HepG2 (cell line): Measurements from ENCODE around the gene MYORG. TPM values are rescaled to one million over a fixed set of nuclear protein-coding genes. Genes with fewer than 3 reads are reported as not detected.
A peak's percentile ranks its signal among the peaks of the same experiment; 100 is the strongest.

Experiments
- DZIP1 ChIP-seq: sonication (generic); formaldehyde crosslinking; IDR thresholded peaks from 2 replicates; pipeline ENCODE4 v1.5.0; 2020; ENCODE audit warnings: mild to moderate bottlenecking, missing genetic modification reagents
- HNF4A ChIP-seq: sonication (generic); formaldehyde crosslinking; IDR thresholded peaks from 2 replicates; pipeline ENCODE4 v1.4.0; 2020; ENCODE audit warnings: missing genetic modification reagents
- MAFF ChIP-seq: IDR thresholded peaks from 2 replicates; pipeline ENCODE4 v1.6.1; 2011; ENCODE audit warnings: low read depth, low read length, improper control_type of control experiment
- NPAS2 ChIP-seq: sonication (generic); formaldehyde crosslinking; IDR thresholded peaks from 2 replicates; pipeline ENCODE4 v1.8.0; 2022; ENCODE audit warnings: mild to moderate bottlenecking, missing genetic modification reagents, borderline replicate concordance
- SP4 ChIP-seq: sonication (generic); formaldehyde crosslinking; IDR thresholded peaks from 2 replicates; pipeline ENCODE4 v1.8.1; 2023; ENCODE audit warnings: mild to moderate bottlenecking, missing genetic modification reagents
- ZBTB46 ChIP-seq: sonication (generic); formaldehyde crosslinking; IDR thresholded peaks from 2 replicates; pipeline ENCODE4 v1.4.0; 2020; ENCODE audit warnings: mild to moderate bottlenecking, missing genetic modification reagents, borderline replicate concordance
- ZIK1 ChIP-seq: sonication (generic); formaldehyde crosslinking; IDR thresholded peaks from 2 replicates; pipeline ENCODE4 v1.5.0; 2020; ENCODE audit warnings: mild to moderate bottlenecking, low read depth, missing genetic modification reagents, borderline replicate concordance
- ZNF30 ChIP-seq: sonication (generic); formaldehyde crosslinking; IDR thresholded peaks from 2 replicates; pipeline ENCODE4 v1.5.0; 2020; ENCODE audit warnings: mild to moderate bottlenecking, missing genetic modification reagents
- ZNF326 ChIP-seq: sonication (generic); formaldehyde crosslinking; IDR thresholded peaks from 2 replicates; pipeline ENCODE4 v1.4.0; 2020; ENCODE audit warnings: missing genetic modification reagents, borderline replicate concordance
- ZNF333 ChIP-seq: sonication (generic); formaldehyde crosslinking; IDR thresholded peaks from 2 replicates; pipeline ENCODE4 v1.4.0; 2020; ENCODE audit warnings: mild to moderate bottlenecking, missing genetic modification reagents, borderline replicate concordance
- ZNF709 ChIP-seq: sonication (generic); formaldehyde crosslinking; IDR thresholded peaks from 2 replicates; pipeline ENCODE4 v1.5.0; 2020; ENCODE audit warnings: mild to moderate bottlenecking, missing genetic modification reagents
- ZNF839 ChIP-seq: sonication (generic); formaldehyde crosslinking; IDR thresholded peaks from 2 replicates; pipeline ENCODE4 v1.4.0; 2020; ENCODE audit warnings: missing genetic modification reagents, mild to moderate bottlenecking, borderline replicate concordance
- polyA plus RNA-seq, 8 experiments: library from polyadenylated mRNA; depleted of rRNA in 3 of 8; stranded (reverse) in 7 of 8; unstranded in 1 of 8; fragments of >200 nt; fragmentation: Illumina TruSeq in 4 of 8; extraction: Trizol in 4 of 8; gene quantifications; 2 replicates each; pipeline versions ENCODE4 v1.2.1 to v1.2.3, GENCODE V29; 2011 to 2016; ENCODE audit warnings: low read depth in 4 of 8, missing spikeins in 1 of 8, mixed read lengths in 1 of 8; ENCODE audit not compliant: insufficient read depth in 1 of 8
- total RNA-seq, 5 experiments: library from RNA; depleted of rRNA; stranded (reverse); fragments of >200 nt; fragmentation: Illumina TruSeq; extraction: Trizol; gene quantifications; 2 replicates each; pipeline ENCODE4 v1.2.3, GENCODE V29; 2016; ENCODE audit warnings: low read depth in 1 of 5
- TF ChIP-seq, protein P1 (sequence below): sonication (generic); formaldehyde crosslinking; IDR thresholded peaks from 2 replicates; pipeline ENCODE4 v1.4.0; 2020; ENCODE audit warnings: missing genetic modification reagents
- TF ChIP-seq, protein P2 (sequence below): IDR thresholded peaks from 2 replicates; pipeline ENCODE4 v1.6.1; 2016
- TF ChIP-seq, protein P3 (sequence below): IDR thresholded peaks from 2 replicates; pipeline ENCODE4 v1.6.1; 2016; ENCODE audit warnings: low read depth, control low read depth
- TF ChIP-seq, protein P4 (sequence below): IDR thresholded peaks from 2 replicates; pipeline ENCODE4 v1.6.1; 2016; ENCODE audit warnings: missing compliant biosample characterization, missing genetic modification reagents, borderline replicate concordance

MYORG gene
- total and polyA plus RNA-seq, 2 of the 13 experiments (the other 11 are each of a cell fraction or from before 2014, with no cell fraction given): 11.1 to 22.4 TPM

GRCh38 chr9:34376596-34377403, at the start of gene MYORG (continued):
- TF ChIP-seq, protein P1, sequence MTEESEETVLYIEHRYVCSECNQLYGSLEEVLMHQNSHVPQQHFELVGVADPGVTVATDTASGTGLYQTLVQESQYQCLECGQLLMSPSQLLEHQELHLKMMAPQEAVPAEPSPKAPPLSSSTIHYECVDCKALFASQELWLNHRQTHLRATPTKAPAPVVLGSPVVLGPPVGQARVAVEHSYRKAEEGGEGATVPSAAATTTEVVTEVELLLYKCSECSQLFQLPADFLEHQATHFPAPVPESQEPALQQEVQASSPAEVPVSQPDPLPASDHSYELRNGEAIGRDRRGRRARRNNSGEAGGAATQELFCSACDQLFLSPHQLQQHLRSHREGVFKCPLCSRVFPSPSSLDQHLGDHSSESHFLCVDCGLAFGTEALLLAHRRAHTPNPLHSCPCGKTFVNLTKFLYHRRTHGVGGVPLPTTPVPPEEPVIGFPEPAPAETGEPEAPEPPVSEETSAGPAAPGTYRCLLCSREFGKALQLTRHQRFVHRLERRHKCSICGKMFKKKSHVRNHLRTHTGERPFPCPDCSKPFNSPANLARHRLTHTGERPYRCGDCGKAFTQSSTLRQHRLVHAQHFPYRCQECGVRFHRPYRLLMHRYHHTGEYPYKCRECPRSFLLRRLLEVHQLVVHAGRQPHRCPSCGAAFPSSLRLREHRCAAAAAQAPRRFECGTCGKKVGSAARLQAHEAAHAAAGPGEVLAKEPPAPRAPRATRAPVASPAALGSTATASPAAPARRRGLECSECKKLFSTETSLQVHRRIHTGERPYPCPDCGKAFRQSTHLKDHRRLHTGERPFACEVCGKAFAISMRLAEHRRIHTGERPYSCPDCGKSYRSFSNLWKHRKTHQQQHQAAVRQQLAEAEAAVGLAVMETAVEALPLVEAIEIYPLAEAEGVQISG (CRISPR knock-in tag): peak; percentile 86
- TF ChIP-seq, protein P2, sequence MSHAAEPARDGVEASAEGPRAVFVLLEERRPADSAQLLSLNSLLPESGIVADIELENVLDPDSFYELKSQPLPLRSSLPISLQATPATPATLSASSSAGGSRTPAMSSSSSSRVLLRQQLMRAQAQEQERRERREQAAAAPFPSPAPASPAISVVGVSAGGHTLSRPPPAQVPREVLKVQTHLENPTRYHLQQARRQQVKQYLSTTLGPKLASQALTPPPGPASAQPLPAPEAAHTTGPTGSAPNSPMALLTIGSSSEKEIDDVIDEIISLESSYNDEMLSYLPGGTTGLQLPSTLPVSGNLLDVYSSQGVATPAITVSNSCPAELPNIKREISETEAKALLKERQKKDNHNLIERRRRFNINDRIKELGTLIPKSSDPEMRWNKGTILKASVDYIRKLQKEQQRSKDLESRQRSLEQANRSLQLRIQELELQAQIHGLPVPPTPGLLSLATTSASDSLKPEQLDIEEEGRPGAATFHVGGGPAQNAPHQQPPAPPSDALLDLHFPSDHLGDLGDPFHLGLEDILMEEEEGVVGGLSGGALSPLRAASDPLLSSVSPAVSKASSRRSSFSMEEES (CRISPR knock-in tag): peak; percentile 27; the same call in 1 of the 2 replicates
- TF ChIP-seq ZNF326: no peak
- TF ChIP-seq MAFF: no peak
- TF ChIP-seq HNF4A (CRISPR knock-in tag): peak; percentile 51
- no peak for TF ChIP-seq ZIK1 (CRISPR knock-in tag)
- no peak for TF ChIP-seq DZIP1 (CRISPR knock-in tag)
- TF ChIP-seq ZNF709 (CRISPR knock-in tag): peak; percentile 15; the same call in 1 of the 2 replicates
- TF ChIP-seq ZNF30: no peak
- TF ChIP-seq, protein P3, sequence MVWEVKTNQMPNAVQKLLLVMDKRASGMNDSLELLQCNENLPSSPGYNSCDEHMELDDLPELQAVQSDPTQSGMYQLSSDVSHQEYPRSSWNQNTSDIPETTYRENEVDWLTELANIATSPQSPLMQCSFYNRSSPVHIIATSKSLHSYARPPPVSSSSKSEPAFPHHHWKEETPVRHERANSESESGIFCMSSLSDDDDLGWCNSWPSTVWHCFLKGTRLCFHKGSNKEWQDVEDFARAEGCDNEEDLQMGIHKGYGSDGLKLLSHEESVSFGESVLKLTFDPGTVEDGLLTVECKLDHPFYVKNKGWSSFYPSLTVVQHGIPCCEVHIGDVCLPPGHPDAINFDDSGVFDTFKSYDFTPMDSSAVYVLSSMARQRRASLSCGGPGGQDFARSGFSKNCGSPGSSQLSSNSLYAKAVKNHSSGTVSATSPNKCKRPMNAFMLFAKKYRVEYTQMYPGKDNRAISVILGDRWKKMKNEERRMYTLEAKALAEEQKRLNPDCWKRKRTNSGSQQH (CRISPR knock-in tag): 0 out of 2 replicates have a peak, but pooled peaks have one; percentile 43
- TF ChIP-seq ZBTB46 (CRISPR knock-in tag): no peak
- TF ChIP-seq, protein P4, sequence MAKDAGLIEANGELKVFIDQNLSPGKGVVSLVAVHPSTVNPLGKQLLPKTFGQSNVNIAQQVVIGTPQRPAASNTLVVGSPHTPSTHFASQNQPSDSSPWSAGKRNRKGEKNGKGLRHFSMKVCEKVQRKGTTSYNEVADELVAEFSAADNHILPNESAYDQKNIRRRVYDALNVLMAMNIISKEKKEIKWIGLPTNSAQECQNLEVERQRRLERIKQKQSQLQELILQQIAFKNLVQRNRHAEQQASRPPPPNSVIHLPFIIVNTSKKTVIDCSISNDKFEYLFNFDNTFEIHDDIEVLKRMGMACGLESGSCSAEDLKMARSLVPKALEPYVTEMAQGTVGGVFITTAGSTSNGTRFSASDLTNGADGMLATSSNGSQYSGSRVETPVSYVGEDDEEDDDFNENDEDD (CRISPR knock-in tag): peak; percentile 66; the same call in 1 of the 2 replicates
- no peak for TF ChIP-seq ZNF839
- TF ChIP-seq NPAS2: no peak
- TF ChIP-seq SP4 (CRISPR knock-in tag): peak; percentile 96
- no peak; the same call in 1 of the 2 replicates for TF ChIP-seq ZNF333 (CRISPR knock-in tag)
